Renal cortical epithelial cell (primary cell): ENCODE results near the gene GRIN3B. TPM values are rescaled to one million over a fixed set of nuclear protein-coding genes. Genes with fewer than 3 reads are reported as not detected.

Experiments
- total RNA-seq: library from RNA; depleted of rRNA; stranded (reverse); fragments of >200 nt; gene quantifications from 2 replicates; pipeline ENCODE4 v1.2.3, GENCODE V29; 2014

Gene GRIN3B
- total RNA-seq, 1 donor from 2014 or later, result 3.6 TPM

Other genes starting within 250 kb of the GRIN3B start
- gene MISP, start 249.3 kb upstream of the GRIN3B start, total RNA-seq, result 6.2 and 48.4 TPM in 2 replicates
- 67.7 and 134 TPM in 2 replicates for gene PTBP1, start 203.0 kb upstream of the GRIN3B start, total RNA-seq
- gene PLPPR3, start 178.5 kb upstream of the GRIN3B start, total RNA-seq, result 0.50 and 0.87 TPM in 2 replicates
- not detected in 2 replicates for gene AZU1, start 172.6 kb upstream of the GRIN3B start, total RNA-seq
- gene PRTN3, start 159.4 kb upstream of the GRIN3B start, total RNA-seq, result not detected in 2 replicates
- gene ELANE, start 148.1 kb upstream of the GRIN3B start, total RNA-seq, result not detected in 2 replicates
- gene CFD, start 140.8 kb upstream of the GRIN3B start, total RNA-seq, result 2.1 and 3.1 TPM in 2 replicates
- 22.6 and 55.4 TPM in 2 replicates for gene MED16, start 107.2 kb upstream of the GRIN3B start, total RNA-seq
- not detected in 2 replicates for gene RNU6-9, start 106.9 kb upstream of the GRIN3B start, total RNA-seq
- gene R3HDM4, start 87.2 kb upstream of the GRIN3B start, total RNA-seq, result 36.6 and 38.3 TPM in 2 replicates
- gene KISS1R, start 83.1 kb upstream of the GRIN3B start, total RNA-seq, result not detected in 2 replicates
- gene ARID3A, start 74.4 kb upstream of the GRIN3B start, total RNA-seq, result 9.5 and 18.8 TPM in 2 replicates
- 31.1 and 50.4 TPM in 2 replicates for gene WDR18, start 16.1 kb upstream of the GRIN3B start, total RNA-seq
- gene TMEM259, start 20.7 kb downstream of the GRIN3B start, total RNA-seq, result 63.4 and 114 TPM in 2 replicates
- gene RNU6-2, start 21.1 kb downstream of the GRIN3B start, total RNA-seq, result not detected in 2 replicates
- gene CNN2, start 26.2 kb downstream of the GRIN3B start, total RNA-seq, result 312 and 501 TPM in 2 replicates
- gene ABCA7, start 39.7 kb downstream of the GRIN3B start, total RNA-seq, result 15.6 and 24.6 TPM in 2 replicates
- 8.3 and 13.4 TPM in 2 replicates for gene ARHGAP45, start 66.7 kb downstream of the GRIN3B start, total RNA-seq
- 101 and 168 TPM in 2 replicates for gene POLR2E, start 95.0 kb downstream of the GRIN3B start, total RNA-seq
- gene GPX4, start 103.6 kb downstream of the GRIN3B start, total RNA-seq, result 205 and 337 TPM in 2 replicates
- gene SBNO2, start 173.8 kb downstream of the GRIN3B start, total RNA-seq, result 40.5 and 113 TPM in 2 replicates
- 113 and 140 TPM in 2 replicates for gene STK11, start 205.4 kb downstream of the GRIN3B start, total RNA-seq
- 0.87 and 4.3 TPM in 2 replicates for gene CBARP, start 237.6 kb downstream of the GRIN3B start, total RNA-seq
- 29.0 and 29.2 TPM in 2 replicates for gene ATP5F1D, start 241.3 kb downstream of the GRIN3B start, total RNA-seq
- gene MIDN, start 248.2 kb downstream of the GRIN3B start, total RNA-seq, result 12.2 and 44.9 TPM in 2 replicates